SK-N-SH treated with all-trans-retinoic acid at 6 μM for 48 hours (cell line): ENCODE measurements around the gene GK2.

Source experiments
- ATAC-seq: fragments of 200-7000 bp; cut with Tn5 transposase; 3 replicates; pipeline ENCODE4 v1.9.1; 2020; ENCODE audit warnings: mild to moderate bottlenecking, moderate library complexity
- ARNTL ChIP-seq: fragments of 450-650 bp; formaldehyde crosslinking; IDR thresholded peaks from 2 replicates; pipeline ENCODE4 v1.5.0; 2020; ENCODE audit warnings: low read depth, mild to moderate bottlenecking, moderate library complexity, borderline replicate concordance
- CSRNP3 ChIP-seq: fragments of 250-450 bp; sonication (Bioruptor Pico); IDR thresholded peaks from 2 replicates; pipeline ENCODE4 v1.5.1; 2021; ENCODE audit warnings: mild to moderate bottlenecking, moderate library complexity
- GLIS3 ChIP-seq: fragments of 250-450 bp; sonication (Bioruptor Pico); IDR thresholded peaks from 2 replicates; pipeline ENCODE4 v1.5.0; 2020; ENCODE audit warnings: mild to moderate bottlenecking, moderate library complexity
- ISL1 ChIP-seq: fragments of 250-450 bp; sonication (Bioruptor Pico); IDR thresholded peaks from 2 replicates; pipeline ENCODE4 v2.1.2; 2022; ENCODE audit warnings: mild to moderate bottlenecking, moderate library complexity
- PPARA ChIP-seq: fragments of 250-450 bp; sonication (Bioruptor Pico); IDR thresholded peaks from 2 replicates; pipeline ENCODE4 v1.5.0; 2020; ENCODE audit warnings: mild to moderate bottlenecking, borderline replicate concordance
- SNAI2 ChIP-seq: fragments of 250-450 bp; sonication (Bioruptor Pico); IDR thresholded peaks from 2 replicates; pipeline ENCODE4 v1.5.0; 2020; ENCODE audit warnings: mild to moderate bottlenecking, moderate library complexity
- TCF4 ChIP-seq: fragments of 250-450 bp; sonication (Bioruptor Pico); IDR thresholded peaks from 2 replicates; pipeline ENCODE4 v1.8.0; 2021; ENCODE audit warnings: mild to moderate bottlenecking, moderate library complexity, borderline replicate concordance
- ZC3H10 ChIP-seq: fragments of 250-450 bp; sonication (Bioruptor Pico); IDR thresholded peaks from 2 replicates; pipeline ENCODE4 v1.5.1; 2021; ENCODE audit warnings: mild to moderate bottlenecking, moderate library complexity
- ZFP3 ChIP-seq: fragments of 250-450 bp; sonication (Bioruptor Pico); IDR thresholded peaks from 2 replicates; pipeline ENCODE4 v1.5.0; 2020; ENCODE audit warnings: mild to moderate bottlenecking, moderate library complexity
- ZNF565 ChIP-seq: fragments of 450-650 bp; formaldehyde crosslinking; conservative IDR thresholded peaks from 2 replicates; pipeline ENCODE4 v1.5.0; 2020; ENCODE audit warnings: low read depth, mild to moderate bottlenecking, moderate library complexity
- ZNF70 ChIP-seq: fragments of 450-650 bp; formaldehyde crosslinking; IDR thresholded peaks from 2 replicates; pipeline ENCODE4 v1.5.0; 2020; ENCODE audit warnings: mild to moderate bottlenecking, moderate library complexity
- TF ChIP-seq, protein P1 (sequence below): fragments of 250-450 bp; sonication (Bioruptor Pico); IDR thresholded peaks from 2 replicates; pipeline ENCODE4 v1.5.0; 2020; ENCODE audit warnings: mild to moderate bottlenecking, moderate library complexity
- TF ChIP-seq, protein P2 (sequence below): fragments of 250-450 bp; sonication (Bioruptor Pico); IDR thresholded peaks from 2 replicates; pipeline ENCODE4 v1.5.1; 2020; ENCODE audit warnings: low read depth, mild to moderate bottlenecking, moderate library complexity
- TF ChIP-seq, protein P3 (sequence below): fragments of 250-450 bp; sonication (Bioruptor Pico); IDR thresholded peaks from 2 replicates; pipeline ENCODE4 v1.8.0; 2021; ENCODE audit warnings: low read depth, mild to moderate bottlenecking, moderate library complexity, borderline replicate concordance

Gene GK2

DNA sequence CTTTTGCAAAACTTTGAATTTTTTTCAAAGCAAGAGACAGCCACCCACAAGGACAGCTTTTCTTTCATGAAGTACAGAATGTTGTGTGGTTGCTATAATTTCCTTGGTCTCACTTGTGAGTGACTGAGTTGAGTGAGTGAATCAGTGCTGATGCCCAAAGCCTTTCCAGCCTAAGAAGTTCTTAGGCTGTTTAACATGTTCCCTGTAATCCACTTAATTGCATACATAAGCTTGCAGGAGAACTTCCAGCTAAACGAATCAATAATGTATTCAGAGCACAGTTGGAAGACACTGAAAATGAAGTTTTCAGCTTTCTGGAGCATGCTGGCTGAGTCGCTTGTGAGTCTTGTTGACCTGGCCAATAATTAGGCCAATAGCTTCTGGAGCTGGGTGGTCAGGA, 42.0 kb upstream of the GK2 start (continued):
- TF ChIP-seq, protein P1, sequence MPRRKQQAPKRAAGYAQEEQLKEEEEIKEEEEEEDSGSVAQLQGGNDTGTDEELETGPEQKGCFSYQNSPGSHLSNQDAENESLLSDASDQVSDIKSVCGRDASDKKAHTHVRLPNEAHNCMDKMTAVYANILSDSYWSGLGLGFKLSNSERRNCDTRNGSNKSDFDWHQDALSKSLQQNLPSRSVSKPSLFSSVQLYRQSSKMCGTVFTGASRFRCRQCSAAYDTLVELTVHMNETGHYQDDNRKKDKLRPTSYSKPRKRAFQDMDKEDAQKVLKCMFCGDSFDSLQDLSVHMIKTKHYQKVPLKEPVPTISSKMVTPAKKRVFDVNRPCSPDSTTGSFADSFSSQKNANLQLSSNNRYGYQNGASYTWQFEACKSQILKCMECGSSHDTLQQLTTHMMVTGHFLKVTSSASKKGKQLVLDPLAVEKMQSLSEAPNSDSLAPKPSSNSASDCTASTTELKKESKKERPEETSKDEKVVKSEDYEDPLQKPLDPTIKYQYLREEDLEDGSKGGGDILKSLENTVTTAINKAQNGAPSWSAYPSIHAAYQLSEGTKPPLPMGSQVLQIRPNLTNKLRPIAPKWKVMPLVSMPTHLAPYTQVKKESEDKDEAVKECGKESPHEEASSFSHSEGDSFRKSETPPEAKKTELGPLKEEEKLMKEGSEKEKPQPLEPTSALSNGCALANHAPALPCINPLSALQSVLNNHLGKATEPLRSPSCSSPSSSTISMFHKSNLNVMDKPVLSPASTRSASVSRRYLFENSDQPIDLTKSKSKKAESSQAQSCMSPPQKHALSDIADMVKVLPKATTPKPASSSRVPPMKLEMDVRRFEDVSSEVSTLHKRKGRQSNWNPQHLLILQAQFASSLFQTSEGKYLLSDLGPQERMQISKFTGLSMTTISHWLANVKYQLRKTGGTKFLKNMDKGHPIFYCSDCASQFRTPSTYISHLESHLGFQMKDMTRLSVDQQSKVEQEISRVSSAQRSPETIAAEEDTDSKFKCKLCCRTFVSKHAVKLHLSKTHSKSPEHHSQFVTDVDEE (CRISPR knock-in tag): no peak

- TF ChIP-seq ISL1 (CRISPR knock-in tag) (no peak), TCF4 (CRISPR knock-in tag) (no peak), ZNF70 (CRISPR knock-in tag) (no peak), ZNF565 (CRISPR knock-in tag) (no peak), ZFP3 (CRISPR knock-in tag) (no peak), PPARA (no peak), GLIS3 (CRISPR knock-in tag) (no peak)
- TF ChIP-seq, protein P2, sequence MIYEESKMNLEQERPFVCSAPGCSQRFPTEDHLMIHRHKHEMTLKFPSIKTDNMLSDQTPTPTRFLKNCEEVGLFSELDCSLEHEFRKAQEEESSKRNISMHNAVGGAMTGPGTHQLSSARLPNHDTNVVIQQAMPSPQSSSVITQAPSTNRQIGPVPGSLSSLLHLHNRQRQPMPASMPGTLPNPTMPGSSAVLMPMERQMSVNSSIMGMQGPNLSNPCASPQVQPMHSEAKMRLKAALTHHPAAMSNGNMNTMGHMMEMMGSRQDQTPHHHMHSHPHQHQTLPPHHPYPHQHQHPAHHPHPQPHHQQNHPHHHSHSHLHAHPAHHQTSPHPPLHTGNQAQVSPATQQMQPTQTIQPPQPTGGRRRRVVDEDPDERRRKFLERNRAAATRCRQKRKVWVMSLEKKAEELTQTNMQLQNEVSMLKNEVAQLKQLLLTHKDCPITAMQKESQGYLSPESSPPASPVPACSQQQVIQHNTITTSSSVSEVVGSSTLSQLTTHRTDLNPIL (CRISPR knock-in tag): no peak
- ATAC-seq: no peak
Observed at GRCh38 chr4:79446145-79446544, 38.1 kb upstream of the GK2 start.

DNA sequence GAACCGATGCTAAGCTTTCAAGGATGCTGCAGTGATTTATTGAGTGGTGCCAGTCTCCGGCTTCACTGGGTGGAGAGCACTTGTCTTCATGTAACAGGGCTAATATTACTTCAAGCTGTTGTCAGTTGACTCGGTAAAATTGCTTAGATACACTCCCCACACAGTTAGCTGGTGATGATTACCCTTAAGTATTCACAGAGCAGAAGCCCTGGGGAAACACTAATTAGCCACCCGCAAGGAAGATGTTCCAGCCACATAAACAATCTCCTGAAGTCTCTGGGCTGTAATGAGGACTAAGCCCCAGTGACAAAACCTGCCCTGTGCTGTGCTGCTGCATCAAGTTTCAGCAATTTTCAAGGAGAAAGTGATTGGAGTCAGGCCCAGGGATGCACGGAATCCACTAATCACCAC, 37.3 kb upstream of the GK2 start:
- no peak for ATAC-seq

More for the DNA sequence above, 37.3 kb upstream of the GK2 start:
- TF ChIP-seq, protein P3, sequence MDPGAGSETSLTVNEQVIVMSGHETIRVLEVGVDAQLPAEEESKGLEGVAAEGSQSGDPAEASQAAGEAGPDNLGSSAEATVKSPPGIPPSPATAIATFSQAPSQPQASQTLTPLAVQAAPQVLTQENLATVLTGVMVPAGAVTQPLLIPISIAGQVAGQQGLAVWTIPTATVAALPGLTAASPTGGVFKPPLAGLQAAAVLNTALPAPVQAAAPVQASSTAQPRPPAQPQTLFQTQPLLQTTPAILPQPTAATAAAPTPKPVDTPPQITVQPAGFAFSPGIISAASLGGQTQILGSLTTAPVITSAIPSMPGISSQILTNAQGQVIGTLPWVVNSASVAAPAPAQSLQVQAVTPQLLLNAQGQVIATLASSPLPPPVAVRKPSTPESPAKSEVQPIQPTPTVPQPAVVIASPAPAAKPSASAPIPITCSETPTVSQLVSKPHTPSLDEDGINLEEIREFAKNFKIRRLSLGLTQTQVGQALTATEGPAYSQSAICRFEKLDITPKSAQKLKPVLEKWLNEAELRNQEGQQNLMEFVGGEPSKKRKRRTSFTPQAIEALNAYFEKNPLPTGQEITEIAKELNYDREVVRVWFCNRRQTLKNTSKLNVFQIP (CRISPR knock-in tag): no peak
- no peak for TF ChIP-seq ARNTL (CRISPR knock-in tag)
- TF ChIP-seq ZC3H10 (CRISPR knock-in tag): no peak
- TF ChIP-seq CSRNP3 (CRISPR knock-in tag): no peak
- TF ChIP-seq, protein P2 (CRISPR knock-in tag): no peak
- TF ChIP-seq ZFP3 (CRISPR knock-in tag): no peak
- TF ChIP-seq ISL1 (CRISPR knock-in tag): no peak
- TF ChIP-seq SNAI2: no peak
- TF ChIP-seq, protein P1 (CRISPR knock-in tag): no peak
- no peak for TF ChIP-seq TCF4 (CRISPR knock-in tag)
- no peak for TF ChIP-seq ZNF70 (CRISPR knock-in tag)
